Skeletal muscle tissue (tissue), 4 donors: ENCODE results near the gene COL21A1. TPM values are rescaled to one million over a fixed set of nuclear protein-coding genes. Genes with fewer than 3 reads are reported as not detected.

ENCODE experiments used
- H3K27ac ChIP-seq: one replicate; pipeline ENCODE4 v1.7.0; 2013; ENCODE audit warnings: mild to moderate bottlenecking, low read depth, low read length, inconsistent platforms
- H3K27me3 ChIP-seq, 3 donors: one replicate each; pipeline ENCODE4 v1.7.0; 2013; ENCODE audit warnings: low read length in 3 of 3; ENCODE audit not compliant: control insufficient read depth in 3 of 3, insufficient read depth in 3 of 3
- H3K36me3 ChIP-seq, 3 donors: one replicate each; pipeline ENCODE4 v1.7.0; 2013; ENCODE audit warnings: low read length in 3 of 3; ENCODE audit not compliant: control insufficient read depth in 3 of 3, insufficient read depth in 3 of 3
- H3K4me1 ChIP-seq, 3 donors: one replicate each; pipeline ENCODE4 v1.7.0; 2013; ENCODE audit warnings: low read length in 3 of 3, mild to moderate bottlenecking in 3 of 3; ENCODE audit not compliant: control insufficient read depth in 3 of 3, insufficient read depth in 3 of 3
- H3K4me3 ChIP-seq, 3 donors: one replicate each; pipeline ENCODE4 v1.7.0; 2013; ENCODE audit warnings: low read length in 3 of 3
- H3K9ac ChIP-seq, 3 donors: one replicate each; pipeline ENCODE4 v1.7.0; 2013; ENCODE audit warnings: low read length in 3 of 3, mild to moderate bottlenecking in 3 of 3, moderate library complexity in 2 of 3, low read depth in 1 of 3
- H3K9me3 ChIP-seq, 3 donors: one replicate each; pipeline ENCODE4 v1.7.0; 2013; ENCODE audit warnings: low read length in 3 of 3; ENCODE audit not compliant: control insufficient read depth in 3 of 3
- total RNA-seq: library from RNA; depleted of rRNA; stranded (reverse); fragments of >200 nt; gene quantifications from one replicate; pipeline ENCODE4 v1.2.3, GENCODE V29; 2014
- donor health status: Osteomylitis.

The COL21A1 gene
- total RNA-seq, 1 donor from 2014 or later: 91.3 TPM

DNA sequence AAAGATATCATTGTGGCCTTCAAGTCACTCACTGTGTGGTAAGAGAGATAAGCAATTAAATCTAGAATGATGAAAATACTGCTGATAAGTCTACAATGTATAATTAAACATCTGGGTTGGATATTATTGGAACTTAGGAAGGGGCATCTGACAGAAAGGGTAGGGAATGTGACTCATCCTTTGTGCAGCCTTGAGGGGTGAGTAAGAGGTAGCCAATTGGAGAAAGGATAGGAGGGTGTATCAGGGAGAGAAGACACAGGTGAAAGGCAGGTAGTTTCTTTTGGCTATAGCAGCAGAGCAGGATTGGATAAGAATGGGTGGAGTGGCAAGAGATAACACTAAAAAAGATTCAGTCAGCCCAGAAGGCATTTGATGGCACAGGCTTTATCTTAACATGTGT, 182.0 kb downstream of the COL21A1 start:
- H3K27ac ChIP-seq: no peak overlapping the region
- no peaks in the 10 kb centered on the region for H3K36me3 ChIP-seq
- no peak overlapping the region for H3K4me3 ChIP-seq
- H3K4me1 ChIP-seq: no peaks in the 10 kb centered on the region
- H3K9me3 ChIP-seq: no peaks in the 10 kb centered on the region
- H3K9ac ChIP-seq: no peak overlapping the region
- no peaks in the 10 kb centered on the region for H3K27me3 ChIP-seq

DNA sequence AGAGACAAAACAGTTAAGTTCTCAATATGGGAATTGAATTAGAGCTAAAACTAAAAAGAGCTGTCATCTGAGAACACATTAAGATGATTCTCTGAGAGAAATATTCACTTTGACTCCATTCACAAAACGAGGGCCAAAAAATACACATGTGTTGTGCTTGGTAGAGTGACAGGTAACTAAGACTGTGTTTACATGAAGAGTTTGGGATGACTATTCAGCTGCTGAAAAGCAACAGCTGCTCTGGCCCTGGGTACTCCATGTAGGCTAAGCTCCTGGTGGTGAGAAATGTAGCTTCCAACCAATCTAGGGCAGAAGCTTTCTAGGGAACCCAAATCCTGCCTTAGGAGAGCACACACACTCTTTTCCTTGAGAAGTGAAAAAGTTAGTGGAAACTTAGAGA, 184.5 kb downstream of the COL21A1 start:
- Histone ChIP-seq H3K27me3 (no peaks in the 10 kb centered on the region), H3K4me3 (no peak overlapping the region), H3K36me3 (no peaks in the 10 kb centered on the region), H3K9me3 (no peaks in the 10 kb centered on the region), H3K4me1 (no peaks in the 10 kb centered on the region), H3K9ac (no peak overlapping the region), H3K27ac (no peak overlapping the region)

DNA sequence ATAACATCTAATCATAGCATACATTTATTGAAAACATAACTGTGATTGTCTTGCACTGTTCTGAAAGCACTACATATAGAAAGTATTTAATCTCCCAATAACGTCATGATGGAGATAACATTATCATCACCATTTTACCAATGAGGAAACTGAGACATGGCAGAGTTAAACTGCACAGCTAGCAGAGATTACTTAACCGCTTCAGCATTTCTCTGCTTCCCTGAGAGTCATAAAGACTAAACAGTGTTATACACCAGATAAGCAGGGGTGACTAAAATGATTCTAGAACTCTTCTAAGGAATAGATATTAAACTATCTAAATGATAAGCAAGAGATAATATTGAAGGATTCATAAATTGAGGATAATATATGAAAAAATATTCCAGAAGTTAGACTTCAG, 188.7 kb downstream of the COL21A1 start:
- Histone ChIP-seq H3K27me3 (no peaks in the 10 kb centered on the region), H3K36me3 (peaks cover 0 to 3% (median 0%) of the 10 kb centered on the region in 3 donors), H3K9me3 (no peaks in the 10 kb centered on the region), H3K9ac (no peak overlapping the region), H3K4me1 (no peaks in the 10 kb centered on the region), H3K27ac (no peak overlapping the region), H3K4me3 (no peak overlapping the region)

DNA sequence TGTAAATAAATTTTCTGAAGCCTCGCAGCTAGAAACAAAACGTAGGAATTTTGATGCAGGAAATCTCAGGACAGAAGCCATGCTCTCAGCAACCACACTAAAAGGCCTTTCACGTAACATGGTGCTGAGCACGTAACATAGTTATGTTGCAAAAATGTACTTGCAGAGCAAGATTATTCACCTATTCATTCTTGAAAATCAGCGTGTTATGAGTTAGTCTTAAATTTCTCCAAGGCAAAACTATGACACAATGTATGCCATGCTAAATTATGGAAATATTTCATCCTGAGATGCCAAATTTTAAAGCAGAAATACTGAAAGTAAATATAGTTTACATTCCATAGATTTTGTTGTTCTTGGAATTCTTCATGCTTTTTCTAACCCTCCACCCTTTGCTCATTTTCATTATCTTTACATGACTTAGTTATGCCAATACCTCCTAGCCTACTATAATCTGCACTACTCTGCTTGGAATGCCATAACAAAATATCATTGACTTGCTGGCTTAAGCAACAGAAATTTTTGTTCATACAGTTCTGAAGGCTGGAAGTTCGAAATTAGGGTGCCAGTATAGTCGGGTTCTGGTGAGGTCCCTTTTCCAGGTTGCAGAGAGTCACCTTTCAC, 192.2 kb downstream of the COL21A1 start:
- Histone ChIP-seq H3K4me1 (no peaks in the 10 kb centered on the region), H3K27me3 (no peaks in the 10 kb centered on the region), H3K9ac (no peak overlapping the region), H3K36me3 (peaks cover 0 to 3% (median 0%) of the 10 kb centered on the region in 3 donors), H3K27ac (no peak overlapping the region), H3K4me3 (no peak overlapping the region), H3K9me3 (no peaks in the 10 kb centered on the region)

DNA sequence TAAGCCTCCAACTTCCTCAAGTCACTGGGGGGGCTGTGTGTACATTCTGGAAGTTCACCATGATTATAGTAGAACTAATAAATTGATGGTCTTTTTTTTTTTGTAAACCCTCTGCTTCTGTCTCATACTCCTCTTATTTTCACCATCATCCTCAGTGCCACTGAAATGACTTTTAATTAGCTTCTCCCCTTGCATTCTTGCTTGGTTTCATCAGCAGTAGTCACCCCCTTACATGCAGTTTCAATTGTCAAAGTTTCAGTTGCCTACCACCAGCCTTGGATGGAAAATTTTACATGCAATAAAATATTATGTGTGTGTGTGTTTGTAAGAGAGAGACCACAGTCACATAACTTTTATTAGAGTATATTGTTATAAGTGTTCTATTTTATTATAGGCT, 196.2 kb downstream of the COL21A1 start:
- Histone ChIP-seq H3K9me3 (no peaks in the 10 kb centered on the region), H3K27ac (no peak overlapping the region), H3K4me1 (no peaks in the 10 kb centered on the region), H3K9ac (no peak overlapping the region), H3K27me3 (no peaks in the 10 kb centered on the region), H3K4me3 (no peak overlapping the region), H3K36me3 (no peaks in the 10 kb centered on the region)

DNA sequence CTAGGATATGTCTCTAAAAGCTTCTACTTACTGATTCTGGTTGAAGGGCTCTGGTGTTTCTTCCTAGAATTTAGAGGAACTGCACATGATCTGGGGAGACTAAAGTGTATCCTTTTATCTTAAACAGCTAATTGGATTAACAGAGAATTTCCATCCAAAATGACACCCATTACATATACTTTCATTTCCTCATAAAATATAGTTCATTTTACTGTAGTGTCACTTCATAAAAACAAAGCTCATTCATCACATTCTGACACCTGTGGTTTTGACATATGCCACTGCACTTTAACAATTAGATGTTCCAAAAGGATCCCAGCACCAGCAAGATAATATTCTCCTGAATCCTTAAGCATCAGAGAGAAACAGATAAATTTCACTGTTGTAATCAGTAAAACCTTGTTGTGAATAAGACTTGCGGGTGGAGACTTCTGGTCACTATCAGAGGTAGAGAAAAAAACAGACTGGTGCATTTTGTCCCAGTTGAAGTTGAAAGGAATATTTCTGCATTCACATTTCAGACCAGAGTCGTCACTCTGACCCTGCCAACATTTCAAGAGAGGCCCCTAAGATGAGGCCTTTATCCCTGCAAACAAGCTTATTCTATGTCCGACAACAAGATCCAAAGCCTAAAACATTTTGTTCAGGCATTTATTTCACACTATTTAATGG, 196.7 kb downstream of the COL21A1 start:
- Histone ChIP-seq H3K9me3 (no peaks in the 10 kb centered on the region), H3K36me3 (no peaks in the 10 kb centered on the region), H3K27ac (no peak overlapping the region), H3K9ac (no peak overlapping the region), H3K4me3 (no peak overlapping the region), H3K27me3 (no peaks in the 10 kb centered on the region), H3K4me1 (no peaks in the 10 kb centered on the region)

DNA sequence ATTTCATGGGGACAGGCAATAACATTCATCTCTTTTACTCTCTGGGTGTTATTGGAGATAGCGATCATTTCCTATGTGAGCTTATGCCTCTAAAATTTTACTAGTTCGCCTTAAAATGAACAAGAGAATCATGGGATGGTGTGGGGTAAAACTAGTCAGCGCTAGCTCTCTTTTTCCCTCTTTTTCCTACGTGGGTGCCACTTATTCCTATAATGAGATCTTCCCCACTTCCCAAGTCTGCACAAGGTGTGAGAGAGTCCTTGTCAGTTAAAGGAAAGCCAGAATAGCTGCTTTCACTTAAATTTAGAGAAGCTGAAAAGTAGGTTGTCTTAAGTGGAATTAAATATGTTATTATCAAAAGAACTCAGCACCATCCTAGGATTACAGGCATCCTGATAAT, 198.8 kb downstream of the COL21A1 start:
- no peak overlapping the region for H3K27ac ChIP-seq
- no peaks in the 10 kb centered on the region for H3K36me3 ChIP-seq
- no peaks in the 10 kb centered on the region for H3K9me3 ChIP-seq
- H3K27me3 ChIP-seq: no peaks in the 10 kb centered on the region
- no peak overlapping the region for H3K4me3 ChIP-seq
- no peaks in the 10 kb centered on the region for H3K4me1 ChIP-seq
- no peak overlapping the region for H3K9ac ChIP-seq

DNA sequence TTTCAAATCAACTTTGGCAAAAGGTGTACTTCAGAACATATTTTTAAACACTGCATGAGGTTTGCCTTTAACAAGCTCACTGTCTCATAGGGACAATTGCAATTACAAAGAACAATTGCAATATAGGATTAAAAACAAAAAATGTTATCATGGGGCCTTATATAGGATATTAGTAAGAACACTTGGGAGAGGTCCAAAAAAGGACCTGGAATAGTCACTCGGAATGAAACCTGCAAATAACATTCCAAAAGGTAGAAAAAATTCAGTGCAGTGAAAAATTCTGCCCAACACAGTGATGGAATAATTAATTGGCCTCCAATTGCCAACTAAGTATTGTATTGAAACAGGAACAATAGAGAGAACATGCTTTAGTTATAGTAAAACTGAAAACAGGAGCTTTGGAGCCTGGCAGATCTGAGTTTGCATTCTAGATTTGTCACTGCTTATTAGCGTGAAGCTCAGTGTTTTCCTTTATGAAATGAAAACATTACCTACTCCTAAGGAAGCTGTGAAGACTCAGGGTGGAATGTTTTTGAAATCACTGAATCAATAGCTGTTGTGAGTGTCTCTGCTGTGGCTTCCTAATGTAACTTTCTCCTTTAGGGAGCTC, 199.3 kb downstream of the COL21A1 start:
- Histone ChIP-seq H3K9me3 (no peaks in the 10 kb centered on the region), H3K36me3 (no peaks in the 10 kb centered on the region), H3K4me3 (no peak overlapping the region), H3K27ac (no peak overlapping the region), H3K27me3 (no peaks in the 10 kb centered on the region), H3K9ac (no peak overlapping the region), H3K4me1 (no peaks in the 10 kb centered on the region)

DNA sequence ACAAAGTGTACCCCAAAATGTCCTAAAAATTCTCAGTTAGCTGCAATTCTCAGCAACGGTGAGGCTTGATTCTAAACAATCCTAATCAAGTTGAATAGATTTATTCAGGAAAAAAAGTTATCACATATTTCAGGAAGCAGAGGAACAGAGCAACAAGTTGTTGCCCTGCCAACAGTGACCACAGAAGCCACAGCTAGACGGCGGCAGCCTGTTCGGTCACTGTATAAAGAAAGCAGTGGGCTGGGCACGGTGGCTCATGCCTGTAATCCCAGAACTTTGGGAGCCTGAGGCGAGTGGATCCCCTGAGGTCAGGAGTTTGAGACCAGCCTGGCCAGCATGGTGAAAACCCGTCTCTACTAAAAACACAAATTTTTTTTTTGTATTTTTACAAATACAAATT, 200.8 kb downstream of the COL21A1 start:
- Histone ChIP-seq H3K27ac (no peak overlapping the region), H3K4me1 (no peaks in the 10 kb centered on the region), H3K9ac (no peak overlapping the region)

DNA sequence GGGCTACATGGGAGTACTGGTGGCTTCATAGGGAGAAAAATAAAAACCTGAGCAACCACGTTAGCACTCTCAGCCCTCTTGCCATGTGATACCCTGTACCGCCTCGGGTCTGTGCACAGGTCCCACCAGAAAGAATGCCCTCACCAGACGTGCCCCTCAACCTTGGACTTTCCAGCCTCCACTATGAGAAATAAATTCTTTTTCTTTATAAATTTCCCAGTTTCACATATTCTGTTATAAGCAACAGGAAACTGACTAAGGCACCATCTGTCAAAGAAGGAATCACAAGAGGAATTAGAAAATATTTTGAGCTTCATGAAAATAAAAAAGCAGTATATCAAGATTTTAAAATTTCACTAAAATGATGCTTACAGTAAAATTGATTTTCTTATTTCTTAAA, 203.6 kb downstream of the COL21A1 start:
- H3K4me1 ChIP-seq: no peaks in the 10 kb centered on the region
- H3K9me3 ChIP-seq: no peaks in the 10 kb centered on the region
- H3K4me3 ChIP-seq: no peak overlapping the region
- H3K9ac ChIP-seq: no peak overlapping the region
- no peaks in the 10 kb centered on the region for H3K27me3 ChIP-seq
- H3K27ac ChIP-seq: no peak overlapping the region
- H3K36me3 ChIP-seq: no peaks in the 10 kb centered on the region

More for the DNA sequence above, 200.8 kb downstream of the COL21A1 start:
- no peak overlapping the region for H3K4me3 ChIP-seq
- no peaks in the 10 kb centered on the region for H3K27me3 ChIP-seq
- H3K36me3 ChIP-seq: no peaks in the 10 kb centered on the region
- H3K9me3 ChIP-seq: no peaks in the 10 kb centered on the region
